ENCODE results near the gene CDH23. TPM values are rescaled to one million over a fixed set of nuclear protein-coding genes. Genes with fewer than 3 reads are reported as not detected.

CDH23 gene
- total and polyA plus RNA-seq, 9 of the 15 experiments (the other 6 are each of a cell fraction or from before 2014, with no cell fraction given), result 0.18 to 1.2 (median 0.47) TPM

DNA sequence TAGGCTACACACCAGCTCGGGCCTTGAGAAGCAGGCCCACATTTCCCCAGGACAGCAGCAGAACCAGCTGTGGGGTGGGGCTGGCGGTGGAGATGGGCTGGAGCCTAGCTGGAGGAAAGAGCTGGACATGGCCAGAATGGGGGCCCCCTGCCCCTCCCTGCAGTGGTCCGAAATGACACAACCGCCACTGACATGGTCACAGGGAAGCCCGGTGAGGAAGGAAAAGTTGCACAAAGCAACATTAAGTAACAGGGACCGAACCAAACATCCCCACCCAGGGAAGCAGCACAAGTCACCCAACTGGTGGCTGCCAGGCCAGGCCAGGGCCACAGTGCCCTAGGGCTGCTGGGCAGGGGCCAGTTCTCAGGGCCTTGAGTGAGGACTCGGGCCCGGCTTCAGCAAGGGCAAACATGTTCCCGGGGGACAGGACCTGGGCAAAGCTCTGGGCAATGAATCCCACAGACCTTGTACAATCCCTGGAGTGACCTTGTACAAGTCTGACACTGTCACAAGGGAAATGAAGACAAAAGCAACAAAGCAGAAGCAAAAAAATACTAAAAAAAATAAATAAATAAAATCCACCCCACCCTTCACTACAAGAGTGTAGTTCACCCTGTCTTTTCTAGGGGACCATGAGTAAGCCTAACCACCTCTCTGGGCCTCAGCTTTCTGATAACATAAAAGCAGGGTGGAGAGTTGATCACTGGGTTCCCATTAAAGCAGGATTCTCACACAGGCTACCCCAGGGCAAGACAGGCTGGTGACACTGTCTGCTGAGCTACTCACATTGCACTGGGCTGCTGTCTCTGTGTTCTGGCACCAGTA, 421.3 kb downstream of the CDH23 start:
- Histone ChIP-seq H3K9ac (ENCODE audit: insufficient read depth in 1 of 2, low read depth in 2 of 2, low read length in 2 of 2) (peak overlapping the region in 1 of 2 experiments; percentile 27; a peak in 2 of 4 replicates), H3K9me1 (ENCODE audit: control insufficient read depth, insufficient read depth, low read length) (no peaks in the 10 kb centered on the region), H3K4me3 (no peak overlapping the region), H2AFZ (ENCODE audit: low read depth, low read length) (no peak overlapping the region), H3K27me3 (ENCODE audit: control insufficient read depth in 2 of 2, insufficient read depth in 2 of 2, low read length in 2 of 2) (no peaks in the 10 kb centered on the region), H3K79me2 (ENCODE audit: control insufficient read depth, insufficient read depth, low read length) (no peaks in the 10 kb centered on the region), H3K4me1 (replicated peaks in 1 of 2; ENCODE audit: control insufficient read depth in 2 of 2, insufficient read depth in 2 of 2, low read length in 2 of 2) (peaks cover 0 to 17% of the 10 kb centered on the region in 2 experiments; a peak in 1 of 5 replicates), H4K20me1 (replicated peaks; ENCODE audit: control insufficient read depth, insufficient read depth, low read length) (no peaks in the 10 kb centered on the region; the same call in 1 of the 2 replicates), H3K27ac (ENCODE audit: extremely low read depth, low read depth, low read length) (no peak overlapping the region), H3K4me2 (ENCODE audit: insufficient read depth, low read length) (no peak overlapping the region), H3K36me3 (ENCODE audit: control insufficient read depth, insufficient read depth, low read length) (peaks cover 86% of the 10 kb centered on the region), H3K9me3 (replicated peaks; ENCODE audit: control insufficient read depth, insufficient read depth, low read depth, low read length) (no peaks in the 10 kb centered on the region)
- in situ Hi-C loops (cut with MboI), result loop anchor here (10.0 kb wide), 1 partner anchor 433 kb away; no protein-coding TSS in a partner anchor
- POLR2A ChIA-PET, result interaction anchor here (0.6 to 1.6 kb wide), 6 partner anchors 9 to 169 kb away, joined by 3 to 5 read pairs (median 4); no protein-coding TSS in a partner anchor
- TF ChIP-seq KAT7 (CRISPR knock-in tag; IDR thresholded peaks at IDR 0.05; ENCODE audit: borderline replicate concordance) (0 out of 2 replicates have a peak, but pooled peaks have one; percentile 32), RBM22 (IDR thresholded peaks at IDR 0.05; ENCODE audit: low read depth, low read length, poor library complexity, severe bottlenecking) (peak; percentile 95), POLR2G (IDR thresholded peaks at IDR 0.05; ENCODE audit: low read depth, low read length) (peak; percentile 71)
- TF ChIP-seq, protein P1, sequence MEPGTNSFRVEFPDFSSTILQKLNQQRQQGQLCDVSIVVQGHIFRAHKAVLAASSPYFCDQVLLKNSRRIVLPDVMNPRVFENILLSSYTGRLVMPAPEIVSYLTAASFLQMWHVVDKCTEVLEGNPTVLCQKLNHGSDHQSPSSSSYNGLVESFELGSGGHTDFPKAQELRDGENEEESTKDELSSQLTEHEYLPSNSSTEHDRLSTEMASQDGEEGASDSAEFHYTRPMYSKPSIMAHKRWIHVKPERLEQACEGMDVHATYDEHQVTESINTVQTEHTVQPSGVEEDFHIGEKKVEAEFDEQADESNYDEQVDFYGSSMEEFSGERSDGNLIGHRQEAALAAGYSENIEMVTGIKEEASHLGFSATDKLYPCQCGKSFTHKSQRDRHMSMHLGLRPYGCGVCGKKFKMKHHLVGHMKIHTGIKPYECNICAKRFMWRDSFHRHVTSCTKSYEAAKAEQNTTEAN (CRISPR knock-in tag; IDR thresholded peaks at IDR 0.05), result no peak
- TF ChIP-seq, protein P2, sequence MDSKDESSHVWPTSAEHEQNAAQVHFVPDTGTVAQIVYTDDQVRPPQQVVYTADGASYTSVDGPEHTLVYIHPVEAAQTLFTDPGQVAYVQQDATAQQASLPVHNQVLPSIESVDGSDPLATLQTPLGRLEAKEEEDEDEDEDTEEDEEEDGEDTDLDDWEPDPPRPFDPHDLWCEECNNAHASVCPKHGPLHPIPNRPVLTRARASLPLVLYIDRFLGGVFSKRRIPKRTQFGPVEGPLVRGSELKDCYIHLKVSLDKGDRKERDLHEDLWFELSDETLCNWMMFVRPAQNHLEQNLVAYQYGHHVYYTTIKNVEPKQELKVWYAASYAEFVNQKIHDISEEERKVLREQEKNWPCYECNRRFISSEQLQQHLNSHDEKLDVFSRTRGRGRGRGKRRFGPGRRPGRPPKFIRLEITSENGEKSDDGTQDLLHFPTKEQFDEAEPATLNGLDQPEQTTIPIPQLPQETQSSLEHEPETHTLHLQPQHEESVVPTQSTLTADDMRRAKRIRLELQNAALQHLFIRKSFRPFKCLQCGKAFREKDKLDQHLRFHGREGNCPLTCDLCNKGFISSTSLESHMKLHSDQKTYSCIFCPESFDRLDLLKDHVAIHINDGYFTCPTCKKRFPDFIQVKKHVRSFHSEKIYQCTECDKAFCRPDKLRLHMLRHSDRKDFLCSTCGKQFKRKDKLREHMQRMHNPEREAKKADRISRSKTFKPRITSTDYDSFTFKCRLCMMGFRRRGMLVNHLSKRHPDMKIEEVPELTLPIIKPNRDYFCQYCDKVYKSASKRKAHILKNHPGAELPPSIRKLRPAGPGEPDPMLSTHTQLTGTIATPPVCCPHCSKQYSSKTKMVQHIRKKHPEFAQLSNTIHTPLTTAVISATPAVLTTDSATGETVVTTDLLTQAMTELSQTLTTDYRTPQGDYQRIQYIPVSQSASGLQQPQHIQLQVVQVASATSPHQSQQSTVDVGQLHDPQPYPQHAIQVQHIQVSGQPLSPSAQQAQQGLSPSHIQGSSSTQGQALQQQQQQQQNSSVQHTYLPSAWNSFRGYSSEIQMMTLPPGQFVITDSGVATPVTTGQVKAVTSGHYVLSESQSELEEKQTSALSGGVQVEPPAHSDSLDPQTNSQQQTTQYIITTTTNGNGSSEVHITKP (IDR thresholded peaks at IDR 0.05; ENCODE audit: partially characterized antibody), result peak; percentile 21
- TF ChIP-seq, protein P3, sequence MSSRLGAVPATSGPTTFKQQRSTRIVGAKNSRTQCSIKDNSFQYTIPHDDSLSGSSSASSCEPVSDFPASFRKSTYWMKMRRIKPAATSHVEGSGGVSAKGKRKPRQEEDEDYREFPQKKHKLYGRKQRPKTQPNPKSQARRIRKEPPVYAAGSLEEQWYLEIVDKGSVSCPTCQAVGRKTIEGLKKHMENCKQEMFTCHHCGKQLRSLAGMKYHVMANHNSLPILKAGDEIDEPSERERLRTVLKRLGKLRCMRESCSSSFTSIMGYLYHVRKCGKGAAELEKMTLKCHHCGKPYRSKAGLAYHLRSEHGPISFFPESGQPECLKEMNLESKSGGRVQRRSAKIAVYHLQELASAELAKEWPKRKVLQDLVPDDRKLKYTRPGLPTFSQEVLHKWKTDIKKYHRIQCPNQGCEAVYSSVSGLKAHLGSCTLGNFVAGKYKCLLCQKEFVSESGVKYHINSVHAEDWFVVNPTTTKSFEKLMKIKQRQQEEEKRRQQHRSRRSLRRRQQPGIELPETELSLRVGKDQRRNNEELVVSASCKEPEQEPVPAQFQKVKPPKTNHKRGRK (tag; IDR thresholded peaks at IDR 0.05), result no peak
- TF ChIP-seq, protein P4, sequence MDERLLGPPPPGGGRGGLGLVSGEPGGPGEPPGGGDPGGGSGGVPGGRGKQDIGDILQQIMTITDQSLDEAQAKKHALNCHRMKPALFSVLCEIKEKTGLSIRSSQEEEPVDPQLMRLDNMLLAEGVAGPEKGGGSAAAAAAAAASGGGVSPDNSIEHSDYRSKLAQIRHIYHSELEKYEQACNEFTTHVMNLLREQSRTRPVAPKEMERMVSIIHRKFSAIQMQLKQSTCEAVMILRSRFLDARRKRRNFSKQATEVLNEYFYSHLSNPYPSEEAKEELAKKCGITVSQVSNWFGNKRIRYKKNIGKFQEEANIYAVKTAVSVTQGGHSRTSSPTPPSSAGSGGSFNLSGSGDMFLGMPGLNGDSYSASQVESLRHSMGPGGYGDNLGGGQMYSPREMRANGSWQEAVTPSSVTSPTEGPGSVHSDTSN (CRISPR knock-in tag; IDR thresholded peaks at IDR 0.05; ENCODE audit: low read depth), result no peak
- TF ChIP-seq, protein P4 (tag; conservative IDR thresholded peaks at IDR 0.05; ENCODE audit: low read depth), result no peak
- WGBS (ENCODE audit: insufficient coverage, low coverage, missing lambda C conversion rate), result 90% methylated on average over 9 of the region's 9 CpGs
- CTCF ChIA-PET (ENCODE audit: low intra/inter-chr PET ratio), result no interaction called here
- DNase-seq (ENCODE audit: extremely low read depth in 1 of 4, low spot score in 3 of 4) (no peak), ATAC-seq (no peak), FAIRE-seq (no peak)
- no TSS peak for BruUV-seq (replicated peaks)
- intact Hi-C loops (cut with micrococcal nuclease), result no loop called here
